Right lobe of liver (tissue), 6 donors: ENCODE results near the gene UBE2G2. TPM values are rescaled to one million over a fixed set of nuclear protein-coding genes. Genes with fewer than 3 reads are reported as not detected.
A peak's percentile ranks its signal among the peaks of the same experiment; 100 is the strongest.

Experiments
- ATAC-seq, 4 donors: fragments of 200-7000 bp; cut with Tn5 transposase; one replicate each; pipeline ENCODE4 v1.9.1; 2020; ENCODE audit warnings: mild to moderate bottlenecking in 4 of 4, moderate library complexity in 4 of 4
- DNase-seq, 3 donors: peaks; one replicate each; pipeline ENCODE4 v3.0.0-alpha.2; 2020
- H3K27ac ChIP-seq, 3 donors: fragments of 200-600 bp; one replicate each; pipeline ENCODE4 v1.8.0; 2022
- H3K27me3 ChIP-seq, 2 donors: fragments of 200-600 bp; one replicate each; pipeline ENCODE4 v1.8.0; 2022
- H3K36me3 ChIP-seq, 4 donors: fragments of 200-600 bp; sonication (generic) in 1 of 4; one replicate each; pipeline versions ENCODE4 v1.5.1 to v1.8.0; 2017 to 2022; ENCODE audit warnings: control low read depth in 1 of 4
- H3K4me1 ChIP-seq, 4 donors: fragments of 200-600 bp; sonication (generic) in 1 of 4; one replicate each; pipeline versions ENCODE4 v1.5.1 to v1.8.0; 2017 to 2022; ENCODE audit warnings: control low read depth in 1 of 4
- H3K4me3 ChIP-seq, 3 donors: fragments of 200-600 bp; one replicate each; pipeline ENCODE4 v1.8.0; 2022
- H3K9me3 ChIP-seq, 4 donors: fragments of 200-600 bp; sonication (generic) in 1 of 4; one replicate each; pipeline versions ENCODE4 v1.5.1 to v1.8.0; 2017 to 2022; ENCODE audit warnings: control low read depth in 1 of 4
- POLR2A ChIP-seq: fragments of 450-650 bp; IDR thresholded peaks from one replicate; pipeline ENCODE4 v1.6.1; 2017; ENCODE audit warnings: antibody characterized with exemption, mild to moderate bottlenecking
- WGBS: methylation state at CpG from one replicate; pipeline ENCODE4 v1.1.6; 2018; ENCODE audit warnings: low coverage, low lambda C conversion rate; ENCODE audit not compliant: insufficient coverage; ENCODE audit errors: missing lambda C conversion rate; 5-methylcytosine and 5-hydroxymethylcytosine counted together
- intact Hi-C, 2 donors: fragments of 100-400 bp; cut with DNase I; formaldehyde crosslinking; loops; one replicate each; pipeline versions ENCODE4 v1.11.2 to v1.14.1; 2022
- total RNA-seq, 6 experiments: library from RNA; depleted of rRNA in 2 of 6; stranded (reverse); fragments of >200 nt in 2 of 6; fragmentation: NEBNext Ultra II Directional in 3 of 6; extraction: Animal tissue kit (Norgen Biotek cat#: 25700) in 3 of 6; gene quantifications; one replicate each; pipeline versions ENCODE4 v1.1.0 to v1.2.4, GENCODE V29; 2016 to 2023
- TF ChIP-seq, protein P1 (sequence below), 4 donors: fragments of 200-600 bp in 3 of 4; fragments of 450-650 bp in 1 of 4; IDR thresholded peaks; one replicate each; pipeline versions ENCODE4 v1.5.1 to v1.8.0; 2016 to 2022; ENCODE audit warnings: antibody characterized with exemption in 4 of 4, mild to moderate bottlenecking in 2 of 4
- donor health status: DM: no; HTN: yes; CAD: no.
- donor health status: DM: no; HTN: no; CAD: no.
- donor health status: DM: no; HTN: no; CAD: no.
- donor health status: DM: no; HTN: yes; CAD: no.
- donor health status: DM: no; HTN: yes; CAD: no.

Gene UBE2G2
- total RNA-seq, 6 experiments from 2014 or later = 41.5 to 54.6 (median 49.9) TPM

DNA sequence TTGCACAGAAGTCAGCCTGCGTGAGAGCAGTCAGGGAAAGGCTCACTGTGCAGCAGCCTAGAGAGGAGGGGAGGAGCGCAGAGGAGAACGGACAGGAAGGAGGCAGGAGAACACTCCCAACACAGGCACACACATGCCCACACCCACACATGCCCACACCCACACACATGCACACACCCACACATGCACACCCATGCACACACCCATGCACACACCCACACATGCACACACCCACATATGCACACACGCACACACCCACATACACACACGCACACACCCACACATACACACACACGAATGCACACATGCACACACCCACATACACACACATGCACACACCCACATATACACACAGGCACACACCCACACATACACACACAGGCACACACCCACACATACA lies 9.2 kb upstream of the UBE2G2 start:
- DNase-seq (no peak), ATAC-seq (no peak)
- H3K36me3 ChIP-seq = peaks cover 2 to 37% (median 9%) of the 10 kb centered on the region in 4 donors
- H3K4me1 ChIP-seq = no peaks in the 10 kb centered on the region
- 93% methylated on average over 3 of the region's 6 CpGs for WGBS
- intact Hi-C loops = loop anchor here in 1 of 2 donors (10.0 kb wide), 1 partner anchor 124 kb away; no protein-coding TSS in a partner anchor
- no peaks in the 10 kb centered on the region for H3K9me3 ChIP-seq
- TF ChIP-seq, protein P1, sequence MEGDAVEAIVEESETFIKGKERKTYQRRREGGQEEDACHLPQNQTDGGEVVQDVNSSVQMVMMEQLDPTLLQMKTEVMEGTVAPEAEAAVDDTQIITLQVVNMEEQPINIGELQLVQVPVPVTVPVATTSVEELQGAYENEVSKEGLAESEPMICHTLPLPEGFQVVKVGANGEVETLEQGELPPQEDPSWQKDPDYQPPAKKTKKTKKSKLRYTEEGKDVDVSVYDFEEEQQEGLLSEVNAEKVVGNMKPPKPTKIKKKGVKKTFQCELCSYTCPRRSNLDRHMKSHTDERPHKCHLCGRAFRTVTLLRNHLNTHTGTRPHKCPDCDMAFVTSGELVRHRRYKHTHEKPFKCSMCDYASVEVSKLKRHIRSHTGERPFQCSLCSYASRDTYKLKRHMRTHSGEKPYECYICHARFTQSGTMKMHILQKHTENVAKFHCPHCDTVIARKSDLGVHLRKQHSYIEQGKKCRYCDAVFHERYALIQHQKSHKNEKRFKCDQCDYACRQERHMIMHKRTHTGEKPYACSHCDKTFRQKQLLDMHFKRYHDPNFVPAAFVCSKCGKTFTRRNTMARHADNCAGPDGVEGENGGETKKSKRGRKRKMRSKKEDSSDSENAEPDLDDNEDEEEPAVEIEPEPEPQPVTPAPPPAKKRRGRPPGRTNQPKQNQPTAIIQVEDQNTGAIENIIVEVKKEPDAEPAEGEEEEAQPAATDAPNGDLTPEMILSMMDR (IDR thresholded peaks at IDR 0.05) = no peak
- no peak for TF ChIP-seq POLR2A
- H3K27ac ChIP-seq = no peak overlapping the region
- no peak overlapping the region for H3K4me3 ChIP-seq
- H3K27me3 ChIP-seq = no peaks in the 10 kb centered on the region

DNA sequence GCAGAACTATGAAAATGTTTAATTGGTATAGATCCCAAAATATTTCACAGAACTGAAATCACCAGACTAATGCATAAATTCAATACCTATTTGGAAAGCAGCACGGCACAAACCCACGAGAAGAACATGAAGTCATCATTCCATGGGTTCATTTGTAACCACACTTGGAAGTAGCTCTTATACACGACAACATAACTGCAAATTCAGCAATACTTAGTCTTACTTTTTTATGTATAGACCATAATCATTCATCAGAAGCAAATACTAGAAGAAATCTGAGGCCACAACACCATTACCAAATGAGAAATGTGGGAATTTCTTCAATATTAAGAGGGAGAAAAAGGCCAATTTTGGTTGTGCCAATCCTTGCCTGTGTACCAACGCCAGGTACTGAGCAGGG lies 4.2 kb upstream of the UBE2G2 start:
- TF ChIP-seq, protein P1 (IDR thresholded peaks at IDR 0.05) = no peak
- TF ChIP-seq POLR2A = no peak
- intact Hi-C loops = loop anchor here in 1 of 2 donors (10.0 kb wide), 1 partner anchor 99 kb away; no protein-coding TSS in a partner anchor
- DNase-seq (no peak), ATAC-seq (no peak)
- no peaks in the 10 kb centered on the region for H3K9me3 ChIP-seq
- 90% methylated on average over 4 of the region's 4 CpGs for WGBS
- peaks cover 0 to 16% (median 4%) of the 10 kb centered on the region in 4 donors for H3K4me1 ChIP-seq
- H3K27ac ChIP-seq = no peak overlapping the region
- no peaks in the 10 kb centered on the region for H3K27me3 ChIP-seq
- H3K4me3 ChIP-seq = no peak overlapping the region
- peaks cover 0 to 33% (median 9%) of the 10 kb centered on the region in 4 donors for H3K36me3 ChIP-seq

DNA sequence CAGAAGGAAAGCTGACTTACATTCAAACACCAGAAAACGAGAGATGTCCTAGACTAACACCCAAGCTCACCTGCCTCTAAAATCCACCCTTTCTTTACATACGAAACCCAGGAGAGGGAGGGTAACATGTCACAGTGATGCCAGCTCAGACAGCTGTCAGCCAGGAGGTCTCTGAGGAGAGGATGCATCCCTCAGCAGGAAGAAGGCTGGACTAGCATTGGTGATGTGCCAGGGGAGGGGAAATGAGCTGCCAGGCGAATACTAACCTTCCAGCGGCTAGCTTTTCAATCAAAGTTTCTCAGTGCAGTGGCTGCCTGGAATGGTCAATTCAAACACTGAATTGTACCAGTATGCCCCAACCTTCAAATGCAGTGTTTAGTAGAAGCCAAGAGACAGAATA lies 3.6 kb upstream of the UBE2G2 start:
- no peaks in the 10 kb centered on the region for H3K27me3 ChIP-seq
- no peaks in the 10 kb centered on the region for H3K9me3 ChIP-seq
- peaks cover 0 to 33% (median 9%) of the 10 kb centered on the region in 4 donors for H3K36me3 ChIP-seq
- intact Hi-C loops = loop anchor here in 1 of 2 donors (10.0 kb wide), 1 partner anchor 100 kb away; no protein-coding TSS in a partner anchor
- no peak for TF ChIP-seq POLR2A
- TF ChIP-seq, protein P1 (IDR thresholded peaks at IDR 0.05) = no peak
- no peak overlapping the region for H3K27ac ChIP-seq
- WGBS = 64% methylated on average over 4 of the region's 4 CpGs
- no peak overlapping the region for H3K4me3 ChIP-seq
- ATAC-seq = no peak
- no peak for DNase-seq
- H3K4me1 ChIP-seq = peaks cover 0 to 22% (median 10%) of the 10 kb centered on the region in 4 donors

DNA sequence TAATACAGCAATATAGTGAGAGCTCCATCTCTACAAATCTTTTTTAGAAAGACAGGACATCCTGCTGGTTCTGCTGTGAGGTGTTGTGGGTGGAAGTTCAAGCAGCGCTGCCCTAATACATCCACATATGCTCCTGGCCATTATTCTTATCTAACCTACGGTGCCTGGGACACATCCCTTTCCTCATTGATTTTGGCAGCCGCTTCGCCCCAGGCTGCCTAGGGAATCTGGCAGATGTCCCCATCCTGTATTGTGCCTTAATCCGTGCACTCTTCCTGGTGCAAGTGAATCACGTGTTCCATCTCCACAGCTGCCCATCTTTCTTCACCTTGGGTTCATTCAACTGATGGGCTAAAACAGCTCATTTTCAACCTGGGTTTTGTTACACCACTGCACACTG lies 3.1 kb upstream of the UBE2G2 start:
- H3K36me3 ChIP-seq = peaks cover 0 to 30% (median 9%) of the 10 kb centered on the region in 4 donors
- no peaks in the 10 kb centered on the region for H3K27me3 ChIP-seq
- no peaks in the 10 kb centered on the region for H3K9me3 ChIP-seq
- DNase-seq (peak in 2 of 3 donors; percentile 49 to 80), ATAC-seq (peak; percentile 67 to 74 (median 69))
- TF ChIP-seq, protein P1 (IDR thresholded peaks at IDR 0.05) = no peak
- no peak for TF ChIP-seq POLR2A
- intact Hi-C loops = loop anchor here in 1 of 2 donors (10.0 kb wide), 1 partner anchor 100 kb away; no protein-coding TSS in a partner anchor
- WGBS = 16% methylated on average over 5 of the region's 6 CpGs
- H3K27ac ChIP-seq = no peak overlapping the region
- H3K4me3 ChIP-seq = no peak overlapping the region
- H3K4me1 ChIP-seq = peaks cover 0 to 26% (median 12%) of the 10 kb centered on the region in 4 donors
